ENCODE data around the gene FIBP. TPM values are rescaled to one million over a fixed set of nuclear protein-coding genes. Genes with fewer than 3 reads are reported as not detected.

Gene FIBP
- total and polyA plus RNA-seq, 2 of the 8 experiments (the other 6 are each of a cell fraction or from before 2014, with no cell fraction given), result 74.3 to 173 TPM

GRCh38 chr11:65911682-65912568 is 23.7 kb upstream of the FIBP start (continued):
- TF ChIP-seq CHD7 (IDR thresholded peaks at IDR 0.05; ENCODE audit: insufficient replicate concordance, low read length) (no peak), CHD1 (IDR thresholded peaks at IDR 0.05; ENCODE audit: low read depth, low read length) (no peak), SIN3A (conservative IDR thresholded peaks at IDR 0.05 in 1 of 2, IDR thresholded peaks at IDR 0.05 in 1 of 2; ENCODE audit: low read depth in 1 of 2, low read length in 2 of 2) (0 out of 4 replicates have a peak, but pooled peaks of 1 of the 2 experiments have one; percentile 35), TEAD4 (IDR thresholded peaks at IDR 0.05; ENCODE audit: low read depth, low read length) (no peak), JUND (IDR thresholded peaks at IDR 0.05; ENCODE audit: low read length) (no peak), NRF1 (IDR thresholded peaks at IDR 0.05; ENCODE audit: low read depth, low read length) (no peak), BACH1 (IDR thresholded peaks at IDR 0.05; ENCODE audit: low read length) (no peak), HDAC6 (IDR thresholded peaks at IDR 0.05; ENCODE audit: low read depth, low read length) (no peak), JUN (IDR thresholded peaks at IDR 0.05; ENCODE audit: low read depth, low read length) (no peak)
- TF ChIP-seq, protein P1, sequence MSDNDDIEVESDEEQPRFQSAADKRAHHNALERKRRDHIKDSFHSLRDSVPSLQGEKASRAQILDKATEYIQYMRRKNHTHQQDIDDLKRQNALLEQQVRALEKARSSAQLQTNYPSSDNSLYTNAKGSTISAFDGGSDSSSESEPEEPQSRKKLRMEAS (IDR thresholded peaks at IDR 0.05), result peak; percentile 69
